Nephron progenitor cell (in vitro differentiated cells): ENCODE measurements around the gene HACL1.
"Not testable (repeated sequence)": the region's sequence is repeated elsewhere in the genome, so short reads cannot be mapped to it uniquely, and the experiment has no call there.

ENCODE experiments used
- DNase-seq: peaks from one replicate; pipeline ENCODE4 v3.0.0; 2021
- H3K27ac Mint-ChIP-seq: 2 replicates; pipeline ENCODE4 v1.8.0; 2021; ENCODE audit warnings: mild to moderate bottlenecking, moderate library complexity, mixed read lengths
- H3K27me3 Mint-ChIP-seq: 2 replicates; pipeline ENCODE4 v1.8.0; 2021; ENCODE audit warnings: mild to moderate bottlenecking, low read depth, mixed read lengths; ENCODE audit not compliant: poor library complexity
- H3K36me3 Mint-ChIP-seq: 2 replicates; pipeline ENCODE4 v1.8.0; 2021; ENCODE audit warnings: low read depth, mixed read lengths
- H3K4me1 Mint-ChIP-seq: 2 replicates; pipeline ENCODE4 v1.8.0; 2021; ENCODE audit warnings: mixed read lengths
- H3K4me3 Mint-ChIP-seq: 2 replicates; pipeline ENCODE4 v1.8.0; 2021; ENCODE audit warnings: mild to moderate bottlenecking, moderate library complexity, mixed read lengths
- H3K9me3 Mint-ChIP-seq: 2 replicates; pipeline ENCODE4 v1.8.0; 2021; ENCODE audit warnings: mild to moderate bottlenecking, moderate library complexity, mixed read lengths
- TF ChIP-seq, protein P1 (sequence below): fragments of 200-600 bp; sonication (generic); IDR thresholded peaks from 2 replicates; pipeline ENCODE4 v1.5.0; 2021; ENCODE audit warnings: antibody characterized with exemption

The HACL1 gene

GRCh38 chr3:15610082-15610759, 8.9 kb upstream of the HACL1 start:
- Mint-ChIP-seq H3K27ac (no peak overlapping the region), H3K4me1 (no peaks in the 10 kb centered on the region), H3K4me3 (no peak overlapping the region), H3K27me3 (peaks cover 3% of the 10 kb centered on the region), H3K9me3 (no peaks in the 10 kb centered on the region), H3K36me3 (peaks cover 5% of the 10 kb centered on the region)
- no peak for DNase-seq
- TF ChIP-seq, protein P1, sequence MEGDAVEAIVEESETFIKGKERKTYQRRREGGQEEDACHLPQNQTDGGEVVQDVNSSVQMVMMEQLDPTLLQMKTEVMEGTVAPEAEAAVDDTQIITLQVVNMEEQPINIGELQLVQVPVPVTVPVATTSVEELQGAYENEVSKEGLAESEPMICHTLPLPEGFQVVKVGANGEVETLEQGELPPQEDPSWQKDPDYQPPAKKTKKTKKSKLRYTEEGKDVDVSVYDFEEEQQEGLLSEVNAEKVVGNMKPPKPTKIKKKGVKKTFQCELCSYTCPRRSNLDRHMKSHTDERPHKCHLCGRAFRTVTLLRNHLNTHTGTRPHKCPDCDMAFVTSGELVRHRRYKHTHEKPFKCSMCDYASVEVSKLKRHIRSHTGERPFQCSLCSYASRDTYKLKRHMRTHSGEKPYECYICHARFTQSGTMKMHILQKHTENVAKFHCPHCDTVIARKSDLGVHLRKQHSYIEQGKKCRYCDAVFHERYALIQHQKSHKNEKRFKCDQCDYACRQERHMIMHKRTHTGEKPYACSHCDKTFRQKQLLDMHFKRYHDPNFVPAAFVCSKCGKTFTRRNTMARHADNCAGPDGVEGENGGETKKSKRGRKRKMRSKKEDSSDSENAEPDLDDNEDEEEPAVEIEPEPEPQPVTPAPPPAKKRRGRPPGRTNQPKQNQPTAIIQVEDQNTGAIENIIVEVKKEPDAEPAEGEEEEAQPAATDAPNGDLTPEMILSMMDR, result no peak

DNA sequence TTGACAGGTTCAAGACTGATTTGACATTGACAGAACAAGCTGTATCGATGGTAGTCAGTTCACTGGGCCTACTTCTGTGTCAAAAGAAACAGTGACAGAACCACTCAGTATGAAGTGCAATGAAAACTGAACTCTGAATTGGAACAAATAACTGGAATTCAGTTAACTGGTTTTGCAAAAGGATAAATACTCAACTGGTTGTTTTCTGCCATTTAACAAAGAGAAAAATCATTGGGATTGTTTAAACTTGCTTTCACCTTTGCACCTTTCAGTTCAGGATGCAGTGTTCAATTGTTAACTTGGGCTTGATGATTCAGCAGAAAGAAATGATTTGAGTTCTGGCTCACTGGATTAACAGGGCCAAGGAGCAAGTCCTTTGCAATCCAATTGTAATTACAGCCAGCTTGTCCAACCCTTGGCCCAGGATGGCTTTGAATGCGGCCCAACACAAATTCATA, 5.1 kb upstream of the HACL1 start:
- no peak for DNase-seq
- H3K4me3 Mint-ChIP-seq, result no peak overlapping the region
- H3K4me1 Mint-ChIP-seq, result peaks cover 12% of the 10 kb centered on the region
- peaks cover 35% of the 10 kb centered on the region for H3K9me3 Mint-ChIP-seq
- H3K36me3 Mint-ChIP-seq, result peaks cover 36% of the 10 kb centered on the region
- no peak overlapping the region for H3K27ac Mint-ChIP-seq
- TF ChIP-seq, protein P1, result no peak
- peaks cover 3% of the 10 kb centered on the region for H3K27me3 Mint-ChIP-seq

- Mint-ChIP-seq H3K4me3 (peak overlapping the region; percentile 58), H3K4me1 (peaks cover 28% of the 10 kb centered on the region), H3K36me3 (peaks cover 37% of the 10 kb centered on the region), H3K9me3 (peaks cover 35% of the 10 kb centered on the region)
- not testable (repeated sequence) for H3K27me3 Mint-ChIP-seq, H3K27ac Mint-ChIP-seq, DNase-seq
Measured at GRCh38 chr3:15604584-15604983, 3.2 kb upstream of the HACL1 start.

DNA sequence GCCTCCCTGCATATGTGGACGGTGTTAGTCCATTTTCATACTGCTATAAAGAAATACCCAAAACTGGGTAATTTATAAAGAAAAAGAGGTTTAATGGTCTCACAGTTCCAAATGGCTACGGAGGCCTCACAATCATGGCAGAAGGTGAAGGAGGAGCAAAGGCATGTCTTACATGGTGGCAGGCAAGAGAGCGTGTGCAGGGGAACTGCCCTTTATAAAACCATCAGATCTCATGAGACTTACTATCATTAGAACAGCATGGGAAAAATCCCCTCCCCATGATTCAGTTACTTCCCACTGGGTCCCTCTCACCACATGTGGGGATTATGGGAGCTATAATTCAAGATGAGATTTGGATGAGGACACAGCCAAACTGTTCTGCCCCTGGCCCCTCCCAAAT, 1.4 kb upstream of the HACL1 start:
- peaks cover 53% of the 10 kb centered on the region for H3K36me3 Mint-ChIP-seq
- peaks cover 28% of the 10 kb centered on the region for H3K4me1 Mint-ChIP-seq
- peak overlapping the region; percentile 100 for H3K4me3 Mint-ChIP-seq
- H3K27me3 Mint-ChIP-seq, H3K27ac Mint-ChIP-seq, DNase-seq: not testable (repeated sequence)
- peaks cover 35% of the 10 kb centered on the region for H3K9me3 Mint-ChIP-seq

DNA sequence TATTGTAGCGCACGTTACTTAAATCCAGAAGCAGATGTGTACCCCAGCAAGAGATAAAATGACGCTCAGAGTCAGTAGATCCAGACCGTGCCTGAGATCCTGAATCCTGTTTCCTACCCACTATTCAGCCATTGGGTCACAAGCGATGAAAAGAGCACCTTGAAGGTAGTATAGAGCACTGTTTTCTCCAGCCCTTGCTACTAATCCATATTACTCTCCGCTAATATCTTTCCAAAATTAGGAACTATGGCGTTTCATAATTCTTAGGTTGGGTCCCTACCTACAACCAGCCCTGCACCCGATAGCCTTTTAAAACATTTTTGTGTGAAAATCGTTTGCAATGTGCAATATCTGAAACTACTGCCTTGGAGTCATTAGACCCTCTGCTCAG, 772 bp upstream of the HACL1 start:
- peaks cover 35% of the 10 kb centered on the region for H3K9me3 Mint-ChIP-seq
- H3K4me3 Mint-ChIP-seq, result peak overlapping the region; percentile 100
- peaks cover 28% of the 10 kb centered on the region for H3K4me1 Mint-ChIP-seq
- TF ChIP-seq, protein P1, result no peak
- peaks cover 6% of the 10 kb centered on the region for H3K27me3 Mint-ChIP-seq
- peak overlapping the region; percentile 96 for H3K27ac Mint-ChIP-seq
- H3K36me3 Mint-ChIP-seq, result peaks cover 60% of the 10 kb centered on the region
- DNase-seq, result no peak

- Mint-ChIP-seq H3K9me3 (peaks cover 35% of the 10 kb centered on the region), H3K36me3 (peaks cover 69% of the 10 kb centered on the region), H3K27ac (peak overlapping the region; percentile 98), H3K4me1 (peaks cover 28% of the 10 kb centered on the region), H3K4me3 (peak overlapping the region; percentile 100), H3K27me3 (peaks cover 6% of the 10 kb centered on the region)
- no peak for DNase-seq
- TF ChIP-seq, protein P1, result no peak
Measured at GRCh38 chr3:15601046-15601398, 347 bp downstream of the HACL1 start.

DNA sequence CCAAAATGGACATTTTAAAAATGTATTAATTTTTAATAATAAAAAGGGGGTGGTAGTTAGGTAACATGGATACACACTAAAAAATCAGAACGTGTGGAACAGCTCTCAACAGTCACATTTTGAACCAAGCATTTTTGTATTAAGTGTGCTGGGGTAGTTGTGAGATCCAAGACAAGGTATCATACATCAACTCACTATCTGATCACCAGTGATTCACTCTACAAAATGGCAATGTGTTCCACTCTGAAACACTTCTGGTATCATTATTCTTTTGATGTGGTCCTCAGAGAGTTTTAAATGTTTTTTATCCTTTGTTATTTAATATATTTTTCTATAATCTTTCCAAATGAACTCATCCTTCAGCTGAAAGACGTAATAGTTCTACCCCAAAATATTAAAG, 5.4 kb downstream of the HACL1 start:
- H3K4me1 Mint-ChIP-seq, result peaks cover 11% of the 10 kb centered on the region
- H3K9me3 Mint-ChIP-seq, result no peaks in the 10 kb centered on the region
- H3K27ac Mint-ChIP-seq, result no peak overlapping the region
- H3K4me3 Mint-ChIP-seq, result no peak overlapping the region
- no peaks in the 10 kb centered on the region for H3K27me3 Mint-ChIP-seq
- H3K36me3 Mint-ChIP-seq, result peaks cover 48% of the 10 kb centered on the region
- TF ChIP-seq, protein P1, result no peak
- DNase-seq, result no peak
